GM12878 (cell line): ENCODE data around the gene RGS19. TPM values are rescaled to one million over a fixed set of nuclear protein-coding genes. Genes with fewer than 3 reads are reported as not detected.

Source experiments
- ATAC-seq: fragments of 200-7000 bp; cut with Tn5 transposase; 3 replicates; pipeline ENCODE4 v1.9.1; 2020; ENCODE audit warnings: mild to moderate bottlenecking, moderate library complexity
- BruUV-seq: library from RNA; stranded (reverse); fragments of 400-500 nt; replicated peaks from 2 replicates; lab custom pipeline; 2021; lab: Mats Ljungman, UMichigan
- CTCF ChIA-PET: fragments of 300-600 bp; sonication (Branson Sonifier 250); formaldehyde crosslinking; extraction: SDS; loops from one replicate; lab custom pipeline; 2021; ENCODE audit warnings: inconsistent platforms; lab: Yijun Ruan, JAX
- POLR2A ChIA-PET: fragments of 350-600 bp; formaldehyde crosslinking; extraction: SDS; loops from one replicate; lab custom pipeline; 2021; ENCODE audit warnings: inconsistent platforms; lab: Charles Lee
- RAD21 ChIA-PET: fragments of 300-600 bp; sonication (Branson Sonifier 250); formaldehyde crosslinking; loops from one replicate; lab custom pipeline; 2023; ENCODE audit warnings: antibody characterized with exemption; ENCODE audit not compliant: unreplicated experiment; lab: Charles Lee
- SMC1A ChIA-PET: fragments of 300-600 bp; sonication (Branson Sonifier 250); formaldehyde crosslinking; loops from one replicate; lab custom pipeline; 2023; ENCODE audit not compliant: unreplicated experiment, uncharacterized antibody; lab: Charles Lee
- DNase-seq: peaks from one replicate; pipeline ENCODE4 v3.0.0-alpha.2; 2011; ENCODE audit warnings: low read depth, low spot score
- FAIRE-seq: peaks from 3 replicates; lab custom pipeline; 2011; peaks lifted over from hg19 to GRCh38; lab: Jason Lieb, UNC
- H2AFZ ChIP-seq: 2 replicates; pipeline ENCODE4 v1.6.0; 2011; ENCODE audit warnings: low read depth, low read length, control low read depth; ENCODE audit not compliant: control insufficient read depth
- H3K27ac ChIP-seq: 2 replicates; pipeline ENCODE4 v1.5.1; 2011; ENCODE audit warnings: control low read depth; ENCODE audit not compliant: control insufficient read depth, insufficient read depth
- H3K27me3 ChIP-seq, 2 experiments: replicated peaks in 1 of 2; 2 replicates each; pipeline versions ENCODE4 v1.6.0 to v1.6.1; 2011; ENCODE audit warnings: low read length in 1 of 2; ENCODE audit not compliant: control insufficient read depth in 2 of 2, insufficient read depth in 2 of 2
- H3K36me3 ChIP-seq, 2 experiments: 2 replicates each; pipeline ENCODE4 v1.5.1; 2011; ENCODE audit warnings: low read length in 1 of 2; ENCODE audit not compliant: control insufficient read depth in 2 of 2, insufficient read depth in 2 of 2
- H3K4me1 ChIP-seq: 2 replicates; pipeline ENCODE4 v1.6.1; 2011; ENCODE audit warnings: mild to moderate bottlenecking, low read length, moderate library complexity, mixed read lengths; ENCODE audit not compliant: control insufficient read depth, insufficient read depth
- H3K4me2 ChIP-seq: 2 replicates; pipeline ENCODE4 v1.6.0; 2011; ENCODE audit warnings: control low read depth; ENCODE audit not compliant: control insufficient read depth, insufficient read depth
- H3K4me3 ChIP-seq: fragments of 200-600 bp; sonication (generic); 2 replicates; pipeline ENCODE4 v1.5.1; 2016
- H3K79me2 ChIP-seq: 2 replicates; pipeline ENCODE4 v1.6.0; 2011; ENCODE audit warnings: low read length; ENCODE audit not compliant: control insufficient read depth, insufficient read depth
- H3K9ac ChIP-seq: 2 replicates; pipeline ENCODE4 v1.8.0; 2011; ENCODE audit warnings: low read length, control low read depth, mixed read lengths; ENCODE audit not compliant: control insufficient read depth, insufficient read depth
- H3K9me3 ChIP-seq: replicated peaks from 3 replicates; pipeline ENCODE4 v1.5.1; 2011; ENCODE audit warnings: mild to moderate bottlenecking, low read length; ENCODE audit not compliant: control insufficient read depth, insufficient read depth
- H4K20me1 ChIP-seq: 2 replicates; pipeline ENCODE4 v1.6.0; 2011; ENCODE audit not compliant: control insufficient read depth, insufficient read depth
- CBFB ChIP-seq: IDR thresholded peaks from 2 replicates; pipeline ENCODE4 v1.6.1; 2016; ENCODE audit warnings: antibody characterized with exemption, low read depth
- CBX3 ChIP-seq: fragments of 200-600 bp; sonication (generic); IDR thresholded peaks from 2 replicates; pipeline ENCODE4 v1.6.1; 2016; ENCODE audit warnings: low read depth, borderline replicate concordance
- FOXM1 ChIP-seq: IDR thresholded peaks from 2 replicates; pipeline ENCODE4 v1.6.1; 2012; ENCODE audit warnings: low read depth, mild to moderate bottlenecking, inconsistent platforms, low read length, moderate library complexity
- HDGF ChIP-seq: fragments of 450-650 bp; IDR thresholded peaks from 2 replicates; pipeline ENCODE4 v1.6.1; 2016; ENCODE audit warnings: antibody characterized with exemption
- JUNB ChIP-seq: IDR thresholded peaks from 2 replicates; pipeline ENCODE4 v1.6.1; 2016; ENCODE audit warnings: antibody characterized with exemption, mild to moderate bottlenecking
- KLF5 ChIP-seq: fragments of 450-650 bp; IDR thresholded peaks from 2 replicates; pipeline ENCODE4 v1.6.1; 2014; ENCODE audit warnings: mild to moderate bottlenecking; ENCODE audit not compliant: partially characterized antibody
- NFXL1 ChIP-seq: fragments of 450-650 bp; IDR thresholded peaks from 2 replicates; pipeline ENCODE4 v1.6.1; 2017; ENCODE audit warnings: antibody characterized with exemption, mild to moderate bottlenecking, borderline replicate concordance
- NFYB ChIP-seq: IDR thresholded peaks from 2 replicates; pipeline ENCODE4 v1.6.1; 2011; ENCODE audit warnings: low read depth, mild to moderate bottlenecking, low read length, improper control_type of control experiment, moderate library complexity; ENCODE audit not compliant: insufficient read depth
- NKRF ChIP-seq: fragments of 450-650 bp; conservative IDR thresholded peaks from 2 replicates; pipeline ENCODE4 v1.6.1; 2017; ENCODE audit warnings: mild to moderate bottlenecking, moderate library complexity
- RAD21 ChIP-seq: IDR thresholded peaks from 2 replicates; pipeline ENCODE4 v1.6.1; 2011; ENCODE audit warnings: mild to moderate bottlenecking, low read depth, low read length, moderate library complexity; ENCODE audit not compliant: insufficient read depth
- RBBP5 ChIP-seq: fragments of 200-600 bp; sonication (generic); conservative IDR thresholded peaks from 2 replicates; pipeline ENCODE4 v1.6.1; 2016
- SMARCA5 ChIP-seq: fragments of 450-650 bp; IDR thresholded peaks from 2 replicates; pipeline ENCODE4 v1.6.1; 2017; ENCODE audit warnings: mild to moderate bottlenecking
- SP1 ChIP-seq: IDR thresholded peaks from one replicate; pipeline ENCODE4 v1.6.1; 2011; ENCODE audit warnings: low read depth, low read length
- STAT3 ChIP-seq: IDR thresholded peaks from 2 replicates; pipeline ENCODE4 v1.6.1; 2011; ENCODE audit warnings: low read depth, low read length, improper control_type of control experiment
- TAF1 ChIP-seq: IDR thresholded peaks from 2 replicates; pipeline ENCODE4 v1.6.1; 2011; ENCODE audit warnings: mild to moderate bottlenecking, low read depth, low read length, borderline replicate concordance
- TCF3 ChIP-seq: IDR thresholded peaks from 2 replicates; pipeline ENCODE4 v1.6.1; 2012; ENCODE audit warnings: low read depth, mild to moderate bottlenecking, low read length, borderline replicate concordance; ENCODE audit not compliant: insufficient read depth
- WRNIP1 ChIP-seq: IDR thresholded peaks from 2 replicates; pipeline ENCODE4 v1.6.1; 2011; ENCODE audit warnings: low read depth, low read length, improper control_type of control experiment, borderline replicate concordance
- YBX1 ChIP-seq: fragments of 450-650 bp; IDR thresholded peaks from 2 replicates; pipeline ENCODE4 v1.6.1; 2016; ENCODE audit warnings: antibody characterized with exemption
- WGBS: methylation state at CpG from one replicate; pipeline ENCODE4 v1.1.6; 2016; ENCODE audit warnings: low lambda C conversion rate; ENCODE audit not compliant: insufficient replicate concordance, insufficient coverage; ENCODE audit errors: missing lambda C conversion rate; 5-methylcytosine and 5-hydroxymethylcytosine counted together
- in situ Hi-C: fragments of 300-500 bp; cut with MboI; formaldehyde crosslinking; loops from 9 replicates; pipeline ENCODE4 v1.14.3; 2018; ENCODE audit warnings: mixed read lengths
- intact Hi-C: fragments of 100-400 bp; cut with micrococcal nuclease; formaldehyde crosslinking; loops from one replicate; pipeline ENCODE4 v1.14.2; 2022; ENCODE audit not compliant: unreplicated experiment
- polyA plus RNA-seq, 11 experiments: library from polyadenylated mRNA; depleted of rRNA in 4 of 11; unstranded in 6 of 11; stranded (reverse) in 5 of 11; fragments of >200 nt; fragmentation: Nextera tagmentation in 4 of 11; fragmentation: Illumina TruSeq in 1 of 11; extraction: Ambion mirVana in 4 of 11; extraction: Trizol in 1 of 11; gene quantifications; 1 replicate in 1 of 11; 2 replicates in 10 of 11; pipeline versions ENCODE4 v1.2.1 to v1.2.3, GENCODE V29; 2011 to 2016; ENCODE audit warnings: inconsistent platforms in 2 of 11, missing spikeins in 2 of 11, low read depth in 1 of 11
- total RNA-seq, 4 experiments: library from RNA; depleted of rRNA in 3 of 4; stranded (reverse); fragments of >200 nt in 3 of 4; fragmentation: Illumina TruSeq in 1 of 4; extraction: Trizol in 1 of 4; gene quantifications; 2 replicates each; pipeline versions ENCODE4 v1.2.1 to v1.2.3, GENCODE V29; 2013 to 2021

Gene RGS19
- total and polyA plus RNA-seq, 10 of the 15 experiments (the other 5 are each of a cell fraction or from before 2014, with no cell fraction given), result 0.82 to 62.4 (median 39.8) TPM

- POLR2A ChIA-PET, result interaction anchor here (0.8 kb wide), 1 partner anchor 9 kb away, joined by 6 read pairs; no protein-coding TSS in a partner anchor
- Histone ChIP-seq H3K79me2 (no peaks in the 10 kb centered on the region), H2AFZ (no peak overlapping the region), H3K4me3 (no peak overlapping the region), H3K4me2 (no peak overlapping the region), H3K4me1 (no peaks in the 10 kb centered on the region; the same call in 1 of the 2 replicates), H3K9me3 (no peaks in the 10 kb centered on the region), H3K36me3 (no peaks in the 10 kb centered on the region), H3K9ac (no peak overlapping the region), H3K27ac (no peak overlapping the region), H4K20me1 (no peaks in the 10 kb centered on the region), H3K27me3 (peaks cover 0 to 3% of the 10 kb centered on the region in 2 experiments; a peak in 2 of 4 replicates)
- SMC1A ChIA-PET, result interaction anchor here (0.7 to 1.5 kb wide), 3 partner anchors 9 to 27 kb away, joined by 3 to 5 read pairs (median 4); no protein-coding TSS in a partner anchor
- in situ Hi-C loops (no loop called here), intact Hi-C loops (no loop called here)
- CTCF ChIA-PET, result interaction anchor here (0.6 to 4.6 kb wide), 4 partner anchors 9 to 172 kb away, joined by 3 to 23 read pairs (median 12); no protein-coding TSS in a partner anchor
- BruUV-seq, result no TSS peak
- RAD21 ChIA-PET, result interaction anchor here (4.9 kb wide), 1 partner anchor 27 kb away, joined by 16 read pairs; the partner anchor contains the start of gene LKAAEAR1
- TF ChIP-seq CBX3, result no peak
- TF ChIP-seq NKRF, result no peak
- no peak for TF ChIP-seq STAT3
- no peak for TF ChIP-seq RBBP5
- no peak for TF ChIP-seq TAF1
- no peak for TF ChIP-seq KLF5
- no peak for TF ChIP-seq NFXL1
- TF ChIP-seq HDGF, result no peak
- TF ChIP-seq SMARCA5, result no peak
- TF ChIP-seq NFYB, result no peak
- no peak for TF ChIP-seq SP1
- no peak for TF ChIP-seq JUNB
- no peak for TF ChIP-seq FOXM1
- no peak for TF ChIP-seq YBX1
- TF ChIP-seq TCF3, result no peak
- no peak for TF ChIP-seq CBFB
- no peak for TF ChIP-seq WRNIP1
- TF ChIP-seq RAD21, result no peak
- FAIRE-seq (no peak), ATAC-seq (no peak), DNase-seq (no peak)
- WGBS, result 51% methylated on average over 10 of the region's 10 CpGs
These were observed 31.2 kb upstream of the RGS19 start for GRCh38 chr20:64110411-64111068.
